Caco-2 (cell line): Measurements from ENCODE around the gene TGFBR2. TPM values are rescaled to one million over a fixed set of nuclear protein-coding genes. Genes with fewer than 3 reads are reported as not detected.

Experiments used
- BruUV-seq: library from RNA; stranded (reverse); fragments of 400-500 nt; replicated peaks from 2 replicates; lab custom pipeline; 2021; lab: Mats Ljungman, UMichigan
- CTCF ChIA-PET: fragments of 300-600 bp; sonication (Branson Sonifier 250); formaldehyde crosslinking; loops from one replicate; lab custom pipeline; 2022; ENCODE audit warnings: antibody characterized with exemption; lab: Charles Lee
- POLR2A ChIA-PET: fragments of 300-600 bp; sonication (Branson Sonifier 250); formaldehyde crosslinking; loops from one replicate; lab custom pipeline; 2022; ENCODE audit warnings: antibody characterized with exemption; lab: Charles Lee
- DNase-seq, 2 experiments: peaks; one replicate each; pipeline versions ENCODE4 v3.0.0 to v3.0.0-alpha.2; 2020 to 2022
- H3K27me3 ChIP-seq: replicated peaks from 2 replicates; pipeline ENCODE4 v1.6.0; 2011; ENCODE audit warnings: low read length; ENCODE audit not compliant: control insufficient read depth, insufficient read depth
- H3K36me3 ChIP-seq: 2 replicates; pipeline ENCODE4 v1.5.1; 2011; ENCODE audit warnings: low read length; ENCODE audit not compliant: control insufficient read depth, insufficient read depth
- H3K4me1 ChIP-seq: fragments of 250-450 bp; sonication (Bioruptor Pico); 2 replicates; pipeline ENCODE4 v1.5.1; 2020; ENCODE audit warnings: mild to moderate bottlenecking
- H3K4me3 ChIP-seq: 2 replicates; pipeline ENCODE4 v1.5.1; 2011; ENCODE audit warnings: low read depth, mild to moderate bottlenecking, control low read depth, low read length
- H3K9me3 ChIP-seq: fragments of 250-450 bp; sonication (Bioruptor Pico); 2 replicates; pipeline ENCODE4 v1.5.1; 2020; ENCODE audit warnings: mild to moderate bottlenecking, moderate library complexity
- H3K27ac Mint-ChIP-seq: one replicate; pipeline ENCODE4 v1.8.0; 2022; ENCODE audit warnings: mixed read lengths; ENCODE audit not compliant: unreplicated experiment
- H3K27me3 Mint-ChIP-seq: one replicate; pipeline ENCODE4 v1.8.0; 2022; ENCODE audit warnings: mixed read lengths; ENCODE audit not compliant: insufficient read depth, unreplicated experiment
- H3K36me3 Mint-ChIP-seq: one replicate; pipeline ENCODE4 v1.8.0; 2022; ENCODE audit warnings: mild to moderate bottlenecking, mixed read lengths; ENCODE audit not compliant: insufficient read depth, unreplicated experiment
- H3K4me1 Mint-ChIP-seq: one replicate; pipeline ENCODE4 v1.8.0; 2022; ENCODE audit warnings: low read depth, mixed read lengths; ENCODE audit not compliant: unreplicated experiment
- H3K4me3 Mint-ChIP-seq: one replicate; pipeline ENCODE4 v1.8.0; 2022; ENCODE audit warnings: mild to moderate bottlenecking, moderate library complexity, mixed read lengths; ENCODE audit not compliant: unreplicated experiment
- H3K9me3 Mint-ChIP-seq: one replicate; pipeline ENCODE4 v1.8.0; 2022; ENCODE audit warnings: mixed read lengths; ENCODE audit not compliant: unreplicated experiment
- intact Hi-C: fragments of 100-400 bp; cut with micrococcal nuclease; formaldehyde crosslinking; loops from one replicate; pipeline ENCODE4 v1.10.0; 2022; ENCODE audit not compliant: unreplicated experiment
- total RNA-seq: library from RNA; stranded (reverse); gene quantifications from 2 replicates; pipeline ENCODE4 v1.2.3, GENCODE V29; 2022
- TF ChIP-seq, protein P1 (sequence below), 2 experiments: fragments of 200-600 bp in 1 of 2; IDR thresholded peaks; 1 replicate in 1 of 2; 2 replicates in 1 of 2; pipeline versions ENCODE4 v1.5.1 to v1.8.0; 2011 to 2022; ENCODE audit warnings: antibody characterized with exemption in 1 of 2, control low read depth in 1 of 2, inconsistent platforms in 1 of 2, low read depth in 1 of 2, low read length in 1 of 2, mild to moderate bottlenecking in 1 of 2, moderate library complexity in 1 of 2; ENCODE audit not compliant: insufficient read depth in 1 of 2, severe bottlenecking in 1 of 2, unreplicated experiment in 1 of 2

Gene TGFBR2
- total RNA-seq, 1 experiment from 2014 or later, result 40.5 TPM

DNA sequence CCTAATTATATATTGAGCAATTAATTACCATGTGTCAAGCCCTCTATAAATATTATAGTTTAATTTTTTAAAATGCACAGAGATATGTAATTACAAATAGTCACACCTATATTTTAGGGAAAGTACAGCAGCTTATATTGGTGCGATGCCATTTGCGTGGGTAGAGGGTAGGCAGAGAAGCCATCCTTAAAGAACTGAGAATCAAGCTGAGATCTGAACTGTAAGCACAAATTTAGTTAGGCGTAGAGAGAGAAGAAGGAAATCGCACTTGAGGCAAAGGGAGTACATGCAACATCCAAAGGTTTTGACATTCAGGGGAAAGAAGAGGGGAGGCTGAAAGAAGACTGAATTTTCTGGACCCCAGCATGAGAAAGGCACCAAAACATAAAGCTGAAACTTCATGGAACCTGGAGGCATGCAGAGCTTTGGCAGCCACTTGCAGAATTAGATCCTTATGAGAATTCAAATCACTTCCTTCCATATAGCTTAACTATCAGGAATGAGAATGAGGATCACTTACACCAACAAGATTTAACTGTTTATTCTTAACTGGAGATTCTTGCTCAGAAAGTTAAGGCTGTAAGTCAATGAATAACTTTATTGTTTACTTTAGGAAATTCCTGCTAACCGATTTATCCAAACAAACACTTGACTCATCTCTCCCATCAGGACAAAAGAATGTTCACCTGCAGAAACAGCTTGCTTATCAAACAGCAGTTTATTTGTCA lies 114.3 kb downstream of the TGFBR2 start:
- no peaks in the 10 kb centered on the region for H3K27me3 ChIP-seq
- peak in 1 of 2 experiments; percentile 71 for DNase-seq
- Mint-ChIP-seq H3K4me1 (peaks cover 34% of the 10 kb centered on the region), H3K27me3 (no peaks in the 10 kb centered on the region), H3K27ac (peak overlapping the region; percentile 83), H3K36me3 (peaks cover 7% of the 10 kb centered on the region), H3K4me3 (peak overlapping the region; percentile 26), H3K9me3 (peaks cover 28% of the 10 kb centered on the region)
- CTCF ChIA-PET, result interaction anchor here (1.2 kb wide), 1 partner anchor 141 kb away, joined by 3 read pairs; no protein-coding TSS in a partner anchor
- TF ChIP-seq, protein P1, sequence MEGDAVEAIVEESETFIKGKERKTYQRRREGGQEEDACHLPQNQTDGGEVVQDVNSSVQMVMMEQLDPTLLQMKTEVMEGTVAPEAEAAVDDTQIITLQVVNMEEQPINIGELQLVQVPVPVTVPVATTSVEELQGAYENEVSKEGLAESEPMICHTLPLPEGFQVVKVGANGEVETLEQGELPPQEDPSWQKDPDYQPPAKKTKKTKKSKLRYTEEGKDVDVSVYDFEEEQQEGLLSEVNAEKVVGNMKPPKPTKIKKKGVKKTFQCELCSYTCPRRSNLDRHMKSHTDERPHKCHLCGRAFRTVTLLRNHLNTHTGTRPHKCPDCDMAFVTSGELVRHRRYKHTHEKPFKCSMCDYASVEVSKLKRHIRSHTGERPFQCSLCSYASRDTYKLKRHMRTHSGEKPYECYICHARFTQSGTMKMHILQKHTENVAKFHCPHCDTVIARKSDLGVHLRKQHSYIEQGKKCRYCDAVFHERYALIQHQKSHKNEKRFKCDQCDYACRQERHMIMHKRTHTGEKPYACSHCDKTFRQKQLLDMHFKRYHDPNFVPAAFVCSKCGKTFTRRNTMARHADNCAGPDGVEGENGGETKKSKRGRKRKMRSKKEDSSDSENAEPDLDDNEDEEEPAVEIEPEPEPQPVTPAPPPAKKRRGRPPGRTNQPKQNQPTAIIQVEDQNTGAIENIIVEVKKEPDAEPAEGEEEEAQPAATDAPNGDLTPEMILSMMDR (IDR thresholded peaks at IDR 0.05; ENCODE audit: insufficient read depth in 1 of 2, low read depth in 1 of 2, low read length in 1 of 2, severe bottlenecking in 1 of 2, unreplicated experiment in 1 of 2), result no peak
- intact Hi-C loops, result loop anchor here (1.0 to 2.0 kb wide), 3 partner anchors 27 to 461 kb away; no protein-coding TSS in a partner anchor
- peaks cover 34% of the 10 kb centered on the region for H3K4me1 ChIP-seq
- no peak overlapping the region for H3K4me3 ChIP-seq
- H3K36me3 ChIP-seq, result no peaks in the 10 kb centered on the region
- no peaks in the 10 kb centered on the region for H3K9me3 ChIP-seq
- POLR2A ChIA-PET, result interaction anchor here (0.6 kb wide), 1 partner anchor 1300 kb away, joined by 3 read pairs; no protein-coding TSS in a partner anchor
- no TSS peak for BruUV-seq

DNA sequence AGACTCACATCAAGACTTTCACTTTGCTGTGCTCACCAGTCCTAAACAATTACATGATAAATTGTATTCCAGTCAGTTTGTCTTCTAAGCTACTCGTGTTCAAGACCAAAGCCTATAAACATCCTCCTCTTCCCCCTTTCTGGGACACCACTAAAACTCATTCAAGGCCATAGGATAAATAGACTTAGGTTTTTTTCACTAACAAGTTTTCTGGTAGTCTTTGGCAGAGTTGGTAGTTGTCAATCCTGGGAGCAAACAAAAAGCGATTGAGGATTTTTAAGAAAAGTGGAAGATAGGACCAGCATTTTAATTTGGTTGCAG lies 114.9 kb downstream of the TGFBR2 start:
- CTCF ChIA-PET, result interaction anchor here (1.2 kb wide), 1 partner anchor 142 kb away, joined by 3 read pairs; no protein-coding TSS in a partner anchor

DNA sequence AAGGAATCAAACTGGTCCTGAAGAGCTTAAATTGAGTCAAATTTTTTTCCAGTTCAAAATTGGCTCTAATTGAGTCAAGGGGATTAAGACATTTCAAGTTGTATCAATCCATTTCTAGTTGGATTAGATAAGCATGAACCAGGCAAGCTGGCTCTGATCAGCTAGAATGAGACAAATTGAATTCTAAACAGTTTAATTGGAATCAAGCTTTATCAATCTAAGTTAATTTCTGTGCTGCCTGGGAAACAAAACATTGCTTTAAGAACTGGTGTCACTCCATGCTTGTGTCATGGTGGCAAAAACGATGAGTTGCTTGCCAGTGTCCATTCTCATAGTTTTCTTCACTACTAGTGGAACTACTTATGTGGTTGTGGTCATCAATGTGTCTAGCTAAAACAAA lies 116.8 kb downstream of the TGFBR2 start:
- Histone ChIP-seq H3K9me3 (no peaks in the 10 kb centered on the region), H3K4me1 (peaks cover 40% of the 10 kb centered on the region), H3K4me3 (no peak overlapping the region), H3K36me3 (no peaks in the 10 kb centered on the region), H3K27me3 (no peaks in the 10 kb centered on the region)
- Mint-ChIP-seq H3K4me1 (peaks cover 28% of the 10 kb centered on the region), H3K27ac (no peak overlapping the region), H3K36me3 (peaks cover 7% of the 10 kb centered on the region), H3K9me3 (peaks cover 30% of the 10 kb centered on the region), H3K4me3 (no peak overlapping the region), H3K27me3 (no peaks in the 10 kb centered on the region)
- BruUV-seq, result no TSS peak
- CTCF ChIA-PET, result no interaction called here
- TF ChIP-seq, protein P1 (IDR thresholded peaks at IDR 0.05; ENCODE audit: insufficient read depth in 1 of 2, low read depth in 1 of 2, low read length in 1 of 2, severe bottlenecking in 1 of 2, unreplicated experiment in 1 of 2), result no peak
- DNase-seq, result no peak
- intact Hi-C loops, result no loop called here
- POLR2A ChIA-PET, result no interaction called here

More for the DNA sequence above, 114.9 kb downstream of the TGFBR2 start:
- BruUV-seq, result no TSS peak
- Histone ChIP-seq H3K36me3 (no peaks in the 10 kb centered on the region), H3K4me1 (peaks cover 36% of the 10 kb centered on the region), H3K9me3 (no peaks in the 10 kb centered on the region), H3K27me3 (no peaks in the 10 kb centered on the region), H3K4me3 (no peak overlapping the region)
- Mint-ChIP-seq H3K4me3 (peak overlapping the region; percentile 26), H3K9me3 (peaks cover 30% of the 10 kb centered on the region), H3K27ac (peak overlapping the region; percentile 83), H3K27me3 (no peaks in the 10 kb centered on the region), H3K4me1 (peaks cover 34% of the 10 kb centered on the region), H3K36me3 (peaks cover 7% of the 10 kb centered on the region)
- intact Hi-C loops, result loop anchor here (1.0 to 2.0 kb wide), 3 partner anchors 28 to 462 kb away; no protein-coding TSS in a partner anchor
- DNase-seq, result no peak
- POLR2A ChIA-PET, result interaction anchor here (0.6 kb wide), 1 partner anchor 1299 kb away, joined by 3 read pairs; no protein-coding TSS in a partner anchor
- TF ChIP-seq, protein P1 (IDR thresholded peaks at IDR 0.05; ENCODE audit: insufficient read depth in 1 of 2, low read depth in 1 of 2, low read length in 1 of 2, severe bottlenecking in 1 of 2, unreplicated experiment in 1 of 2), result no peak
